HEK293T (cell line): ENCODE results near the gene SPEG.

ENCODE experiments used
- ARNT ChIP-seq: fragments of 450-650 bp; IDR thresholded peaks from 2 replicates; pipeline ENCODE4 v1.6.1; 2017; ENCODE audit warnings: mild to moderate bottlenecking
- ELF4 ChIP-seq: fragments of 450-650 bp; IDR thresholded peaks from 2 replicates; pipeline ENCODE4 v1.6.1; 2017; ENCODE audit warnings: antibody characterized with exemption
- FOXA1 ChIP-seq: fragments of 450-650 bp; IDR thresholded peaks from 2 replicates; pipeline ENCODE4 v1.6.1; 2016; ENCODE audit warnings: mild to moderate bottlenecking
- FOXK2 ChIP-seq: fragments of 450-650 bp; IDR thresholded peaks from 2 replicates; pipeline ENCODE4 v1.6.1; 2016; ENCODE audit warnings: mild to moderate bottlenecking
- FOXM1 ChIP-seq: fragments of 450-650 bp; IDR thresholded peaks from 2 replicates; pipeline ENCODE4 v1.6.1; 2017; ENCODE audit warnings: mild to moderate bottlenecking, borderline replicate concordance
- HDGF ChIP-seq: fragments of 450-650 bp; IDR thresholded peaks from 2 replicates; pipeline ENCODE4 v1.6.1; 2017; ENCODE audit warnings: antibody characterized with exemption, borderline replicate concordance
- L3MBTL2 ChIP-seq: fragments of 450-650 bp; conservative IDR thresholded peaks from 2 replicates; pipeline ENCODE4 v1.6.1; 2016; ENCODE audit warnings: mild to moderate bottlenecking
- LEF1 ChIP-seq: fragments of 450-650 bp; IDR thresholded peaks from 2 replicates; pipeline ENCODE4 v1.6.1; 2017; ENCODE audit warnings: mild to moderate bottlenecking, borderline replicate concordance
- NFRKB ChIP-seq: fragments of 450-650 bp; IDR thresholded peaks from 2 replicates; pipeline ENCODE4 v1.6.1; 2016; ENCODE audit warnings: mild to moderate bottlenecking, moderate library complexity
- SP1 ChIP-seq: fragments of 450-650 bp; IDR thresholded peaks from 2 replicates; pipeline ENCODE4 v1.6.1; 2017
- TF ChIP-seq, protein P1 (sequence below): fragments of 450-650 bp; IDR thresholded peaks from 2 replicates; pipeline ENCODE4 v1.6.1; 2016

DNA sequence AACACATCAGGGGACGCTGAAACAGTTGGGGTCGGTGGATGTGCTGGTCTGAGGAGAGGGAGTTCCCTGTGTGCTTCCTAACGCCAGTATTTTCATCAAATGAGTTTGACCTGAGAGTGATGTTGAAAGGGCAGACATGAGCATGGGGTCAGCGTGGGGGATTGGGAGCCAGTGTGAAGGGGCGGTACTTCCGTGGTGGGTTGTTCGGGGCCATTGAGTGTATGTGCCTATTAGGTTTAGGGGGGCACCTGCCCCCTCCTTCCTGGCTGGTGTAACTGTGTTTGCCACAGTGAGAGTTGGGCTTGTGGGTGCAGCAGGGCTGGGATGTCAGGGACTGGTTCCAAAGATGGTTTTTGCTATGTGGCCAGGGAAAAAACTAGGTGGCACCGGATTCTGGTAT is 24.4 kb downstream of the SPEG start:
- TF ChIP-seq NFRKB (no peak), LEF1 (no peak), ELF4 (no peak), ARNT (no peak), FOXA1 (no peak), FOXM1 (no peak), FOXK2 (no peak), SP1 (no peak), HDGF (no peak), L3MBTL2 (no peak)
- TF ChIP-seq, protein P1, sequence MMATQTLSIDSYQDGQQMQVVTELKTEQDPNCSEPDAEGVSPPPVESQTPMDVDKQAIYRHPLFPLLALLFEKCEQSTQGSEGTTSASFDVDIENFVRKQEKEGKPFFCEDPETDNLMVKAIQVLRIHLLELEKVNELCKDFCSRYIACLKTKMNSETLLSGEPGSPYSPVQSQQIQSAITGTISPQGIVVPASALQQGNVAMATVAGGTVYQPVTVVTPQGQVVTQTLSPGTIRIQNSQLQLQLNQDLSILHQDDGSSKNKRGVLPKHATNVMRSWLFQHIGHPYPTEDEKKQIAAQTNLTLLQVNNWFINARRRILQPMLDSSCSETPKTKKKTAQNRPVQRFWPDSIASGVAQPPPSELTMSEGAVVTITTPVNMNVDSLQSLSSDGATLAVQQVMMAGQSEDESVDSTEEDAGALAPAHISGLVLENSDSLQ: no peak
